Liver (tissue), 9 donors: ENCODE data around the gene PSMB3. TPM values are rescaled to one million over a fixed set of nuclear protein-coding genes. Genes with fewer than 3 reads are reported as not detected.

Source experiments
- DNase-seq: peaks from one replicate; pipeline ENCODE4 v3.0.0-alpha.2; 2017; ENCODE audit warnings: low spot score
- H3K27ac ChIP-seq, 2 donors: one replicate each; pipeline ENCODE4 v1.7.0; 2013; ENCODE audit warnings: inconsistent platforms in 2 of 2, low read length in 2 of 2, control low read depth in 1 of 2, low read depth in 1 of 2, mild to moderate bottlenecking in 1 of 2
- H3K27me3 ChIP-seq, 4 donors: one replicate each; pipeline versions ENCODE4 v1.6.1 to v1.7.0; 2013; ENCODE audit warnings: low read length in 3 of 4, inconsistent platforms in 1 of 4, mild to moderate bottlenecking in 1 of 4, moderate library complexity in 1 of 4; ENCODE audit not compliant: control insufficient read depth in 4 of 4, insufficient read depth in 4 of 4
- H3K36me3 ChIP-seq, 4 donors: one replicate each; pipeline versions ENCODE4 v1.6.1 to v1.7.0; 2013; ENCODE audit warnings: low read length in 3 of 4, mild to moderate bottlenecking in 3 of 4, low read depth in 1 of 4, moderate library complexity in 1 of 4; ENCODE audit not compliant: control insufficient read depth in 4 of 4, insufficient read depth in 3 of 4
- H3K4me1 ChIP-seq, 4 donors: one replicate each; pipeline versions ENCODE4 v1.6.1 to v1.7.0; 2013; ENCODE audit warnings: low read length in 3 of 4, mild to moderate bottlenecking in 3 of 4, moderate library complexity in 1 of 4; ENCODE audit not compliant: control insufficient read depth in 4 of 4, insufficient read depth in 4 of 4
- H3K4me3 ChIP-seq, 3 donors: one replicate each; pipeline versions ENCODE4 v1.6.1 to v1.7.0; 2013; ENCODE audit warnings: low read length in 3 of 3, control low read depth in 1 of 3, low read depth in 1 of 3, mild to moderate bottlenecking in 1 of 3
- H3K9ac ChIP-seq, 2 donors: one replicate each; pipeline ENCODE4 v1.7.0; 2013; ENCODE audit warnings: low read length in 2 of 2, mild to moderate bottlenecking in 2 of 2, moderate library complexity in 2 of 2, control low read depth in 1 of 2, low read depth in 1 of 2
- H3K9me3 ChIP-seq, 4 donors: one replicate each; pipeline versions ENCODE4 v1.6.1 to v1.7.0; 2013; ENCODE audit warnings: low read length in 3 of 4; ENCODE audit not compliant: control insufficient read depth in 4 of 4
- ATF3 ChIP-seq: IDR thresholded peaks from 2 replicates; pipeline ENCODE4 v1.6.1; 2016; ENCODE audit warnings: antibody characterized with exemption
- FOXA2 ChIP-seq: IDR thresholded peaks from 2 replicates; pipeline ENCODE4 v1.6.1; 2016; ENCODE audit warnings: antibody characterized with exemption
- GABPA ChIP-seq, 2 donors: IDR thresholded peaks in 1 of 2; conservative IDR thresholded peaks in 1 of 2; 2 replicates each; pipeline ENCODE4 v1.6.1; 2016; ENCODE audit warnings: antibody characterized with exemption in 2 of 2, mild to moderate bottlenecking in 1 of 2, moderate library complexity in 1 of 2
- HNF4A ChIP-seq, 2 donors: conservative IDR thresholded peaks; 2 replicates each; pipeline ENCODE4 v1.6.1; 2016; ENCODE audit warnings: antibody characterized with exemption in 2 of 2, mild to moderate bottlenecking in 2 of 2
- HNF4G ChIP-seq: IDR thresholded peaks from 2 replicates; pipeline ENCODE4 v1.6.1; 2016; ENCODE audit warnings: antibody characterized with exemption
- RAD21 ChIP-seq, 2 donors: IDR thresholded peaks; 2 replicates each; pipeline ENCODE4 v1.6.1; 2016; ENCODE audit warnings: antibody characterized with exemption in 2 of 2, mild to moderate bottlenecking in 2 of 2
- REST ChIP-seq: IDR thresholded peaks from 2 replicates; pipeline ENCODE4 v1.6.1; 2016; ENCODE audit warnings: antibody characterized with exemption, mild to moderate bottlenecking
- TAF1 ChIP-seq: conservative IDR thresholded peaks from 2 replicates; pipeline ENCODE4 v1.6.1; 2016; ENCODE audit warnings: antibody characterized with exemption, mild to moderate bottlenecking
- YY1 ChIP-seq: IDR thresholded peaks from 2 replicates; pipeline ENCODE4 v1.6.1; 2016; ENCODE audit warnings: antibody characterized with exemption, mild to moderate bottlenecking
- ZBTB33 ChIP-seq: IDR thresholded peaks from 2 replicates; pipeline ENCODE4 v1.6.1; 2016; ENCODE audit warnings: antibody characterized with exemption
- WGBS: extraction: QIAGEN DNeasy Blood & Tissue Kit; methylation state at CpG from one replicate; pipeline ENCODE4 v1.1.7; 2013; 5-methylcytosine and 5-hydroxymethylcytosine counted together
- polyA plus RNA-seq, 2 donors: library from polyadenylated mRNA; stranded (reverse) in 1 of 2; unstranded in 1 of 2; fragments of 200-250 nt in 1 of 2; fragments of >200 nt in 1 of 2; fragmentation: Nextera tagmentation in 1 of 2; extraction: Ambion mirVana in 1 of 2; gene quantifications; one replicate each; pipeline versions ENCODE4 v1.2.1 to v1.2.3, GENCODE V29; 2013 to 2015
- total RNA-seq, 2 donors: library from RNA; depleted of rRNA; stranded (reverse); fragments of >200 nt; gene quantifications; one replicate each; pipeline ENCODE4 v1.2.3, GENCODE V29; 2014
- TF ChIP-seq, protein P1 (sequence below): IDR thresholded peaks from 2 replicates; pipeline ENCODE4 v1.6.1; 2016; ENCODE audit warnings: antibody characterized with exemption
- TF ChIP-seq, protein P2 (sequence below): fragments of 150-350 bp; IDR thresholded peaks from 2 replicates; pipeline ENCODE4 v1.5.1; 2017; ENCODE audit warnings: improper control_type of control experiment, low read depth, low read length; ENCODE audit not compliant: missing input control
- donor health status: healthy.
- donor health status: healthy.
- donor health status: healthy.
- donor health status: healthy.
- donor health status: healthy.

Gene PSMB3
- total and polyA plus RNA-seq, 4 donors = 121 to 279 (median 169) TPM

DNA sequence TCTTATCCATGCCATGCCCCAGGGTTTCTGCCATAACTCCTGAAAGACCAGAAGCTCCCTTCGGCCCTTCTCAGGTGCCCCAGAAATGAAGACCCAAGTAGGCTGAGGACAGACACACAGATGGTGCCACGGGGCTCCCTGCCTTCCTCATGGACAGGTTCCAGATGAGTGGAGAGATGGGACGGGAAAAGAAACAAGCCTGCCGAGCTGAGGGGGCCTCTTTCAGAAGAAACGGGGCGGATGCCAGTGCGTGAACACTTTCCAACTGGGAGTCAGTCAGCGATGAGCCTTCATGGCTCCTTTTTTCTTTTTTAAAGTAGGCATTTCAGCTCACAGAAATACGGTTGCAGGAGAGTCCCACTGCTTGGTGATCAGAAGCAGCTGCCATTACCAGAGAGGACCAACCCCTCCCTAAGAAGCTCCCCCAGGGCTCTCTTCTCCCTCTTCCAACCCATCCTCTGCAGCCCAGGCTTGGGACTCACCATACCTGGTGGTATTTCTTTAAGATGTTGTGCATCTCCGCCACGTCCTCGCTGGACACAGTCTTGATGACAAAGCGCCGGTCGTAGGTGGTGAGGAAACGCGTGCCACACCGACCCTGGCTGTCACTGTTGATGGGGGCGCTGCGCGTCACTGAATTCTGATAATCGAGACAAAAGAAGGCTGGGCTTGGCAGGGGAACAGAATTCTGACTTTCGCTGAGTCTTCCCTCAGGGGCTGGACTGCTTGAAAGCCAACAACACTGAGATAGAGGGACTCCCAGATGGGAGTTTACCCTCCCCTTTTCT is 27.6 kb downstream of the PSMB3 start:
- H3K27ac ChIP-seq = no peak overlapping the region
- WGBS = 94% methylated on average over 23 of the region's 23 CpGs
- no peaks in the 10 kb centered on the region for H3K4me1 ChIP-seq
- no peaks in the 10 kb centered on the region for H3K27me3 ChIP-seq
- H3K9me3 ChIP-seq = no peaks in the 10 kb centered on the region
- no peak for DNase-seq
- no peak overlapping the region for H3K4me3 ChIP-seq
- H3K36me3 ChIP-seq = peaks cover 16 to 84% (median 60%) of the 10 kb centered on the region in 4 donors
- TF ChIP-seq HNF4G (no peak), FOXA2 (no peak), ATF3 (no peak), ZBTB33 (no peak), GABPA (IDR thresholded peaks at IDR 0.05 in 1 of 2, conservative IDR thresholded peaks at IDR 0.05 in 1 of 2) (no peak)
- TF ChIP-seq, protein P1, sequence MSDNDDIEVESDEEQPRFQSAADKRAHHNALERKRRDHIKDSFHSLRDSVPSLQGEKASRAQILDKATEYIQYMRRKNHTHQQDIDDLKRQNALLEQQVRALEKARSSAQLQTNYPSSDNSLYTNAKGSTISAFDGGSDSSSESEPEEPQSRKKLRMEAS = no peak
- no peak overlapping the region for H3K9ac ChIP-seq

- TF ChIP-seq RAD21 (IDR thresholded peaks at IDR 0.05) (no peak), HNF4G (no peak), HNF4A (conservative IDR thresholded peaks at IDR 0.05) (no peak), ZBTB33 (no peak), YY1 (no peak)
- TF ChIP-seq, protein P1 = no peak
- H3K9ac ChIP-seq = no peak overlapping the region
- H3K4me1 ChIP-seq = no peaks in the 10 kb centered on the region
- no peaks in the 10 kb centered on the region for H3K9me3 ChIP-seq
- H3K4me3 ChIP-seq = no peak overlapping the region
- no peak for DNase-seq
- no peak overlapping the region for H3K27ac ChIP-seq
- H3K27me3 ChIP-seq = no peaks in the 10 kb centered on the region
- 96% methylated on average over 3 of the region's 3 CpGs for WGBS
- H3K36me3 ChIP-seq = peaks cover 17 to 75% (median 53%) of the 10 kb centered on the region in 4 donors
These were observed 30.7 kb downstream of the PSMB3 start for GRCh38 chr17:38783227-38783626.

DNA sequence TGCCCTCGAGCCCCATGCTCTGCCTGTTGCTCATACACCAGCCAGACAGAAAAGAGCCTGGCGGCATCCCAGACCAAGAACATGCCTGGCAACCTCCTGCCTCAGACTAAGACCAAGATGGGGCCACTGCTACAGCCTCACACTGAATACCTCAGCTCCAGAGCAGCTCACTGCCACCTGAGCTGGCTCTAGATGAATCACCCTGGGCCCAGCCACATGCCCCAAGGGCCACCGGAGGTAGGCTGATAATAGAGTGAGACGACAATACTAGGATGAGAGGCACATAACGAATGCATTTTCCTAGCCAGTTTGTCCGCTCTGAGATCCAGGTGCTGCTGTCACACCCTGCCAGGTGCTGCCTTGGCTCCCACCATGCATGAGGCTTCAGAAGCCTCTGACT is 33.8 kb downstream of the PSMB3 start:
- Histone ChIP-seq H3K36me3 (peaks cover 9 to 44% (median 28%) of the 10 kb centered on the region in 4 donors), H3K4me3 (no peak overlapping the region), H3K9me3 (no peaks in the 10 kb centered on the region), H3K9ac (no peak overlapping the region), H3K27me3 (no peaks in the 10 kb centered on the region), H3K4me1 (no peaks in the 10 kb centered on the region), H3K27ac (no peak overlapping the region)
- 87% methylated on average over 6 of the region's 6 CpGs for WGBS
- DNase-seq = no peak
- TF ChIP-seq REST = no peak
- no peak for TF ChIP-seq TAF1
- TF ChIP-seq, protein P2, sequence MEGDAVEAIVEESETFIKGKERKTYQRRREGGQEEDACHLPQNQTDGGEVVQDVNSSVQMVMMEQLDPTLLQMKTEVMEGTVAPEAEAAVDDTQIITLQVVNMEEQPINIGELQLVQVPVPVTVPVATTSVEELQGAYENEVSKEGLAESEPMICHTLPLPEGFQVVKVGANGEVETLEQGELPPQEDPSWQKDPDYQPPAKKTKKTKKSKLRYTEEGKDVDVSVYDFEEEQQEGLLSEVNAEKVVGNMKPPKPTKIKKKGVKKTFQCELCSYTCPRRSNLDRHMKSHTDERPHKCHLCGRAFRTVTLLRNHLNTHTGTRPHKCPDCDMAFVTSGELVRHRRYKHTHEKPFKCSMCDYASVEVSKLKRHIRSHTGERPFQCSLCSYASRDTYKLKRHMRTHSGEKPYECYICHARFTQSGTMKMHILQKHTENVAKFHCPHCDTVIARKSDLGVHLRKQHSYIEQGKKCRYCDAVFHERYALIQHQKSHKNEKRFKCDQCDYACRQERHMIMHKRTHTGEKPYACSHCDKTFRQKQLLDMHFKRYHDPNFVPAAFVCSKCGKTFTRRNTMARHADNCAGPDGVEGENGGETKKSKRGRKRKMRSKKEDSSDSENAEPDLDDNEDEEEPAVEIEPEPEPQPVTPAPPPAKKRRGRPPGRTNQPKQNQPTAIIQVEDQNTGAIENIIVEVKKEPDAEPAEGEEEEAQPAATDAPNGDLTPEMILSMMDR = no peak
- no peak for TF ChIP-seq HNF4G
- no peak for TF ChIP-seq ZBTB33
